GM23338 (cell line): ENCODE results near the gene ACOT6. TPM values are rescaled to one million over a fixed set of nuclear protein-coding genes. Genes with fewer than 3 reads are reported as not detected.

ENCODE experiments used
- ATAC-seq: fragments of 200-7000 bp; cut with Tn5 transposase; 3 replicates; pipeline ENCODE4 v1.9.1; 2020
- DNase-seq: peaks from one replicate; pipeline ENCODE4 v3.0.0-alpha.2; 2015; ENCODE audit warnings: low spot score
- H2AFZ ChIP-seq: fragments of 200-600 bp; sonication (generic); 2 replicates; pipeline ENCODE4 v1.8.0; 2016; ENCODE audit warnings: antibody characterized with exemption, mild to moderate bottlenecking, moderate library complexity
- H3F3A ChIP-seq: fragments of 200-600 bp; sonication (generic); replicated peaks from 2 replicates; pipeline ENCODE4 v1.8.0; 2017; ENCODE audit warnings: antibody characterized with exemption, mixed run types, low read depth
- H3K27ac ChIP-seq: fragments of 200-600 bp; sonication (generic); 2 replicates; pipeline ENCODE4 v1.6.1; 2016; ENCODE audit warnings: low read depth
- H3K27me3 ChIP-seq: fragments of 200-600 bp; sonication (generic); 2 replicates; pipeline ENCODE4 v1.8.0; 2016; ENCODE audit warnings: mild to moderate bottlenecking, mixed run types, moderate library complexity; ENCODE audit not compliant: insufficient read depth
- H3K36me3 ChIP-seq: fragments of 200-600 bp; sonication (generic); 2 replicates; pipeline ENCODE4 v1.8.0; 2016; ENCODE audit warnings: mild to moderate bottlenecking; ENCODE audit not compliant: insufficient read depth
- H3K4me1 ChIP-seq: fragments of 200-600 bp; sonication (generic); 2 replicates; pipeline ENCODE4 v1.8.0; 2016; ENCODE audit warnings: mild to moderate bottlenecking, moderate library complexity; ENCODE audit not compliant: insufficient read depth
- H3K4me2 ChIP-seq: fragments of 200-600 bp; sonication (generic); 2 replicates; pipeline ENCODE4 v1.7.1; 2017; ENCODE audit warnings: mixed run types
- H3K4me3 ChIP-seq: fragments of 200-600 bp; sonication (generic); 2 replicates; pipeline ENCODE4 v1.6.1; 2016; ENCODE audit warnings: mixed run types
- H3K79me2 ChIP-seq: fragments of 200-600 bp; sonication (generic); replicated peaks from 2 replicates; pipeline ENCODE4 v1.8.0; 2017; ENCODE audit warnings: mild to moderate bottlenecking; ENCODE audit not compliant: insufficient read depth
- H3K9me2 ChIP-seq: fragments of 200-600 bp; sonication (generic); 2 replicates; pipeline ENCODE4 v1.8.0; 2017; ENCODE audit not compliant: insufficient read depth
- H4K20me1 ChIP-seq: fragments of 200-600 bp; sonication (generic); replicated peaks from 2 replicates; pipeline ENCODE4 v1.8.0; 2017; ENCODE audit warnings: mild to moderate bottlenecking; ENCODE audit not compliant: insufficient read depth
- H3K27ac Mint-ChIP-seq: 2 replicates; pipeline ENCODE4 v1.8.0; 2020; ENCODE audit warnings: inconsistent platforms, mild to moderate bottlenecking, moderate library complexity, mixed read lengths
- H3K27me3 Mint-ChIP-seq: 3 replicates; pipeline ENCODE4 v1.8.0; 2022; ENCODE audit warnings: low read depth, mild to moderate bottlenecking, moderate library complexity, mixed read lengths, inconsistent platforms; ENCODE audit not compliant: insufficient read depth, poor library complexity
- H3K36me3 Mint-ChIP-seq: 3 replicates; pipeline ENCODE4 v1.8.0; 2021; ENCODE audit warnings: low read depth, mild to moderate bottlenecking, inconsistent platforms, moderate library complexity, mixed read lengths
- H3K4me1 Mint-ChIP-seq: 3 replicates; pipeline ENCODE4 v1.8.0; 2020; ENCODE audit warnings: mild to moderate bottlenecking, inconsistent platforms, mixed read lengths
- H3K4me3 Mint-ChIP-seq: 3 replicates; pipeline ENCODE4 v1.8.0; 2021; ENCODE audit warnings: moderate library complexity, mild to moderate bottlenecking, inconsistent platforms, mixed read lengths
- H3K9me3 Mint-ChIP-seq: 3 replicates; pipeline ENCODE4 v1.8.0; 2020; ENCODE audit warnings: moderate library complexity, mild to moderate bottlenecking, inconsistent platforms, mixed read lengths
- CREB1 ChIP-seq: fragments of 250-450 bp; sonication (Bioruptor Pico); IDR thresholded peaks from 2 replicates; pipeline ENCODE4 v1.5.0; 2020; ENCODE audit warnings: low read depth, mild to moderate bottlenecking, moderate library complexity
- EZH2 ChIP-seq: fragments of 200-600 bp; sonication (generic); IDR thresholded peaks from one replicate; pipeline ENCODE4 v1.8.0; 2017; ENCODE audit warnings: antibody characterized with exemption, mild to moderate bottlenecking, low read depth; ENCODE audit not compliant: unreplicated experiment
- JUNB ChIP-seq: IDR thresholded peaks from one replicate; pipeline ENCODE4 v1.6.1; 2016; ENCODE audit warnings: antibody characterized with exemption; ENCODE audit not compliant: unreplicated experiment
- STAT1 ChIP-seq: IDR thresholded peaks from one replicate; pipeline ENCODE4 v1.6.1; 2016; ENCODE audit warnings: antibody characterized with exemption; ENCODE audit not compliant: unreplicated experiment
- ZNF114 ChIP-seq: fragments of 250-450 bp; sonication (Bioruptor Pico); IDR thresholded peaks from 2 replicates; pipeline ENCODE4 v1.5.0; 2020; ENCODE audit warnings: mild to moderate bottlenecking, moderate library complexity
- polyA plus RNA-seq: library from polyadenylated mRNA; unstranded; fragments of >200 nt; fragmentation: Nextera tagmentation; extraction: Ambion mirVana; gene quantifications from 2 replicates; pipeline ENCODE4 v1.2.1, GENCODE V29; 2016
- total RNA-seq: library from RNA; depleted of rRNA; stranded (reverse); fragments of >200 nt; shearing (Covaris generic); gene quantifications from 2 replicates; pipeline ENCODE4 v1.2.3, GENCODE V29; 2014
- TF ChIP-seq, protein P1 (sequence below), 2 experiments: fragments of 200-600 bp in 1 of 2; sonication (generic) in 1 of 2; conservative IDR thresholded peaks; 2 replicates each; pipeline versions ENCODE4 v1.5.1 to v1.6.1; 2016 to 2017; ENCODE audit warnings: antibody characterized with exemption in 2 of 2, low read depth in 2 of 2, mild to moderate bottlenecking in 2 of 2, moderate library complexity in 1 of 2
- TF ChIP-seq, protein P2 (sequence below): fragments of 250-450 bp; sonication (Bioruptor Pico); IDR thresholded peaks from 2 replicates; pipeline ENCODE4 v1.5.0; 2020; ENCODE audit warnings: mild to moderate bottlenecking, moderate library complexity
- TF ChIP-seq, protein P3 (sequence below): IDR thresholded peaks from 2 replicates; pipeline ENCODE4 v1.6.1; 2016; ENCODE audit warnings: antibody characterized with exemption

The ACOT6 gene
- total and polyA plus RNA-seq, 2 experiments from 2014 or later: 0.44 to 0.83 TPM

DNA sequence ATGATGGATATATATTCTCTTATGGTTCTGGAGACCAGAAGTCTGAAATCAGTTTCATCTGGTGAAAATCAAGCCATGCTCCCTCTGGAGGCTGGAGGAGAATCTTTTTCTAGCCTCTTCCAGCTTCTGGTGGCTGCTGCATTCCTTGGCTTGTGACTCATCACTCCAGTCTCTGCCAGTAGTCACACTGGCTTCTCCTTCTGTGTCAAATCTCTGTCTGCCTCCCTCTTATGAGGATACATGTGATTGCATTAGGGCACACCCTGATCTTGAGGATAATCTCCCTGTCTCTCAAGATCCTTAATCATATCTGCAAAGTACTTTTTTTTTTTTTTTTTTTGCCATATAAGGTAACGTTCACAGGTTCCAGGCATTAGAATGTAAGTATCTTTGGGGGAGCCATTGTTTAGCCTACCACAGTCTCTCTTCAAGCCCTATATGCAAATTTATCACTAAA is 50.2 kb downstream of the ACOT6 start:
- H3K36me3 ChIP-seq: no peaks in the 10 kb centered on the region
- no peaks in the 10 kb centered on the region for H3K27me3 ChIP-seq
- H3K4me2 ChIP-seq: no peak overlapping the region
- H3K36me3 Mint-ChIP-seq: peaks cover 9% of the 10 kb centered on the region; the same call in 2 of the 3 replicates
- H3K79me2 ChIP-seq: no peaks in the 10 kb centered on the region
- peaks cover 8% of the 10 kb centered on the region for H3K27me3 Mint-ChIP-seq
- peak overlapping the region; percentile 91 for H3K27ac Mint-ChIP-seq
- H3K4me1 Mint-ChIP-seq: no peaks in the 10 kb centered on the region
- TF ChIP-seq CREB1 (CRISPR knock-in tag): 0 out of 2 replicates have a peak, but pooled peaks have one; percentile 18
- TF ChIP-seq, protein P1, sequence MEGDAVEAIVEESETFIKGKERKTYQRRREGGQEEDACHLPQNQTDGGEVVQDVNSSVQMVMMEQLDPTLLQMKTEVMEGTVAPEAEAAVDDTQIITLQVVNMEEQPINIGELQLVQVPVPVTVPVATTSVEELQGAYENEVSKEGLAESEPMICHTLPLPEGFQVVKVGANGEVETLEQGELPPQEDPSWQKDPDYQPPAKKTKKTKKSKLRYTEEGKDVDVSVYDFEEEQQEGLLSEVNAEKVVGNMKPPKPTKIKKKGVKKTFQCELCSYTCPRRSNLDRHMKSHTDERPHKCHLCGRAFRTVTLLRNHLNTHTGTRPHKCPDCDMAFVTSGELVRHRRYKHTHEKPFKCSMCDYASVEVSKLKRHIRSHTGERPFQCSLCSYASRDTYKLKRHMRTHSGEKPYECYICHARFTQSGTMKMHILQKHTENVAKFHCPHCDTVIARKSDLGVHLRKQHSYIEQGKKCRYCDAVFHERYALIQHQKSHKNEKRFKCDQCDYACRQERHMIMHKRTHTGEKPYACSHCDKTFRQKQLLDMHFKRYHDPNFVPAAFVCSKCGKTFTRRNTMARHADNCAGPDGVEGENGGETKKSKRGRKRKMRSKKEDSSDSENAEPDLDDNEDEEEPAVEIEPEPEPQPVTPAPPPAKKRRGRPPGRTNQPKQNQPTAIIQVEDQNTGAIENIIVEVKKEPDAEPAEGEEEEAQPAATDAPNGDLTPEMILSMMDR (conservative IDR thresholded peaks at IDR 0.05; ENCODE audit: low read depth in 2 of 2): peak; percentile 55 to 57
- no peak for TF ChIP-seq ZNF114
- H3K4me3 ChIP-seq: no peak overlapping the region
- no peaks in the 10 kb centered on the region for H3K4me1 ChIP-seq
- DNase-seq (peak; percentile 83), ATAC-seq (peak; percentile 86)
- H3K9me3 Mint-ChIP-seq: no peaks in the 10 kb centered on the region
- peak overlapping the region; percentile 23; the same call in 1 of the 2 replicates for H3K27ac ChIP-seq
- H3F3A ChIP-seq: no peaks in the 10 kb centered on the region
- H4K20me1 ChIP-seq: no peaks in the 10 kb centered on the region
- no peaks in the 10 kb centered on the region for H3K9me2 ChIP-seq
- no peak overlapping the region for H2AFZ ChIP-seq
- H3K4me3 Mint-ChIP-seq: no peak overlapping the region

DNA sequence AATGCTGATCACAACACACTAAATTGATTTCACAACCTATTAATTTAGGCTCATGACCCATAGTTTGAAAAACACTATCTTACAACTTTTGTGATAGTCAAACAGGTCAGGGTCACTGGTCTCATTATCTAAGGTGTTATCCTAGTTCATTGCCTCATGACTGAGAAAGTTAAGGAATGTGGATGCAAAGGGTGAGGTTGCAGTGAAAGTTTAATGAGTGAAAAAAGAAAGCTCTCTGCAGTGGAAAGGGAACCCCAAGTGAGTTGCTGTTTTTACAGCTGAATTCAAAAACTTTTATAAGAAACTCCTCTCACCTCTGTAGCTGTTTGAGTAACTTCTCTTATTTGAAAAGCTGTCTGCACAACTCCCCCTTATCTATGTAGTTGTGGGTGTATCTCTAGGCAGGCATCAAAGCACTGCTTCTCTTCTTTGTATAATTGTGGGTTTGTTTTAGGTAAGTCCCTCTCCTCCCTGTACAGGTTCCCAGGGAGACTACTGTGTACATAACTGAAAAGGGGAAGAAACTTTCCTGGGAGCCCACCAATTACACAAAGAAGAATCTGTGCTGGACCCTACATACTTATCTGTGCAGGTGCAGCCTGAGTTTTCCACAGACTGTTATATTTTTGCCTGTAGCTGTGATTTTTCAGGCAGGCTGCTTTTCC is 51.4 kb downstream of the ACOT6 start:
- Mint-ChIP-seq H3K9me3 (no peaks in the 10 kb centered on the region), H3K27ac (no peak overlapping the region), H3K4me1 (no peaks in the 10 kb centered on the region), H3K4me3 (no peak overlapping the region), H3K36me3 (peaks cover 9% of the 10 kb centered on the region; the same call in 2 of the 3 replicates), H3K27me3 (peaks cover 8% of the 10 kb centered on the region)
- no peak overlapping the region for H2AFZ ChIP-seq
- H3F3A ChIP-seq: no peaks in the 10 kb centered on the region
- no peaks in the 10 kb centered on the region for H4K20me1 ChIP-seq
- H3K27me3 ChIP-seq: no peaks in the 10 kb centered on the region
- no peak overlapping the region for H3K4me3 ChIP-seq
- no peak overlapping the region for H3K27ac ChIP-seq
- ATAC-seq (no peak), DNase-seq (peak; percentile 12)
- no peaks in the 10 kb centered on the region for H3K36me3 ChIP-seq
- H3K9me2 ChIP-seq: no peaks in the 10 kb centered on the region
- H3K4me1 ChIP-seq: no peaks in the 10 kb centered on the region
- H3K4me2 ChIP-seq: no peak overlapping the region
- no peaks in the 10 kb centered on the region for H3K79me2 ChIP-seq
- TF ChIP-seq JUNB (no peak), ZNF114 (no peak), STAT1 (no peak), CREB1 (CRISPR knock-in tag) (no peak), EZH2 (no peak)
- TF ChIP-seq, protein P2, sequence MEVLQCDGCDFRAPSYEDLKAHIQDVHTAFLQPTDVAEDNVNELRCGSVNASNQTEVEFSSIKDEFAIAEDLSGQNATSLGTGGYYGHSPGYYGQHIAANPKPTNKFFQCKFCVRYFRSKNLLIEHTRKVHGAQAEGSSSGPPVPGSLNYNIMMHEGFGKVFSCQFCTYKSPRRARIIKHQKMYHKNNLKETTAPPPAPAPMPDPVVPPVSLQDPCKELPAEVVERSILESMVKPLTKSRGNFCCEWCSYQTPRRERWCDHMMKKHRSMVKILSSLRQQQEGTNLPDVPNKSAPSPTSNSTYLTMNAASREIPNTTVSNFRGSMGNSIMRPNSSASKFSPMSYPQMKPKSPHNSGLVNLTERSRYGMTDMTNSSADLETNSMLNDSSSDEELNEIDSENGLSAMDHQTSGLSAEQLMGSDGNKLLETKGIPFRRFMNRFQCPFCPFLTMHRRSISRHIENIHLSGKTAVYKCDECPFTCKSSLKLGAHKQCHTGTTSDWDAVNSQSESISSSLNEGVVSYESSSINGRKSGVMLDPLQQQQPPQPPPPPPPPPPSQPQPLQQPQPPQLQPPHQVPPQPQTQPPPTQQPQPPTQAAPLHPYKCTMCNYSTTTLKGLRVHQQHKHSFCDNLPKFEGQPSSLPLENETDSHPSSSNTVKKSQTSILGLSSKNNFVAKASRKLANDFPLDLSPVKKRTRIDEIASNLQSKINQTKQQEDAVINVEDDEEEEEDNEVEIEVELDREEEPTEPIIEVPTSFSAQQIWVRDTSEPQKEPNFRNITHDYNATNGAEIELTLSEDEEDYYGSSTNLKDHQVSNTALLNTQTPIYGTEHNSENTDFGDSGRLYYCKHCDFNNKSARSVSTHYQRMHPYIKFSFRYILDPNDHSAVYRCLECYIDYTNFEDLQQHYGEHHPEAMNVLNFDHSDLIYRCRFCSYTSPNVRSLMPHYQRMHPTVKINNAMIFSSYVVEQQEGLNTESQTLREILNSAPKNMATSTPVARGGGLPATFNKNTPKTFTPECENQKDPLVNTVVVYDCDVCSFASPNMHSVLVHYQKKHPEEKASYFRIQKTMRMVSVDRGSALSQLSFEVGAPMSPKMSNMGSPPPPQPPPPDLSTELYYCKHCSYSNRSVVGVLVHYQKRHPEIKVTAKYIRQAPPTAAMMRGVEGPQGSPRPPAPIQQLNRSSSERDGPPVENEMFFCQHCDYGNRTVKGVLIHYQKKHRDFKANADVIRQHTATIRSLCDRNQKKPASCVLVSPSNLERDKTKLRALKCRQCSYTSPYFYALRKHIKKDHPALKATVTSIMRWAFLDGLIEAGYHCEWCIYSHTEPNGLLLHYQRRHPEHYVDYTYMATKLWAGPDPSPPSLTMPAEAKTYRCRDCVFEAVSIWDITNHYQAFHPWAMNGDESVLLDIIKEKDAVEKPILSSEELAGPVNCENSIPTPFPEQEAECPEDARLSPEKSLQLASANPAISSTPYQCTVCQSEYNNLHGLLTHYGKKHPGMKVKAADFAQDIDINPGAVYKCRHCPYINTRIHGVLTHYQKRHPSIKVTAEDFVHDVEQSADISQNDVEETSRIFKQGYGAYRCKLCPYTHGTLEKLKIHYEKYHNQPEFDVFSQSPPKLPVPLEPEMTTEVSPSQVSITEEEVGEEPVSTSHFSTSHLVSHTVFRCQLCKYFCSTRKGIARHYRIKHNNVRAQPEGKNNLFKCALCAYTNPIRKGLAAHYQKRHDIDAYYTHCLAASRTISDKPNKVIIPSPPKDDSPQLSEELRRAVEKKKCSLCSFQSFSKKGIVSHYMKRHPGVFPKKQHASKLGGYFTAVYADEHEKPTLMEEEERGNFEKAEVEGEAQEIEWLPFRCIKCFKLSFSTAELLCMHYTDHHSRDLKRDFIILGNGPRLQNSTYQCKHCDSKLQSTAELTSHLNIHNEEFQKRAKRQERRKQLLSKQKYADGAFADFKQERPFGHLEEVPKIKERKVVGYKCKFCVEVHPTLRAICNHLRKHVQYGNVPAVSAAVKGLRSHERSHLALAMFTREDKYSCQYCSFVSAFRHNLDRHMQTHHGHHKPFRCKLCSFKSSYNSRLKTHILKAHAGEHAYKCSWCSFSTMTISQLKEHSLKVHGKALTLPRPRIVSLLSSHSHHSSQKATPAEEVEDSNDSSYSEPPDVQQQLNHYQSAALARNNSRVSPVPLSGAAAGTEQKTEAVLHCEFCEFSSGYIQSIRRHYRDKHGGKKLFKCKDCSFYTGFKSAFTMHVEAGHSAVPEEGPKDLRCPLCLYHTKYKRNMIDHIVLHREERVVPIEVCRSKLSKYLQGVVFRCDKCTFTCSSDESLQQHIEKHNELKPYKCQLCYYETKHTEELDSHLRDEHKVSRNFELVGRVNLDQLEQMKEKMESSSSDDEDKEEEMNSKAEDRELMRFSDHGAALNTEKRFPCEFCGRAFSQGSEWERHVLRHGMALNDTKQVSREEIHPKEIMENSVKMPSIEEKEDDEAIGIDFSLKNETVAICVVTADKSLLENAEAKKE (CRISPR knock-in tag): no peak
- TF ChIP-seq, protein P3, sequence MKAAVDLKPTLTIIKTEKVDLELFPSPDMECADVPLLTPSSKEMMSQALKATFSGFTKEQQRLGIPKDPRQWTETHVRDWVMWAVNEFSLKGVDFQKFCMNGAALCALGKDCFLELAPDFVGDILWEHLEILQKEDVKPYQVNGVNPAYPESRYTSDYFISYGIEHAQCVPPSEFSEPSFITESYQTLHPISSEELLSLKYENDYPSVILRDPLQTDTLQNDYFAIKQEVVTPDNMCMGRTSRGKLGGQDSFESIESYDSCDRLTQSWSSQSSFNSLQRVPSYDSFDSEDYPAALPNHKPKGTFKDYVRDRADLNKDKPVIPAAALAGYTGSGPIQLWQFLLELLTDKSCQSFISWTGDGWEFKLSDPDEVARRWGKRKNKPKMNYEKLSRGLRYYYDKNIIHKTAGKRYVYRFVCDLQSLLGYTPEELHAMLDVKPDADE: no peak
